ENCODE measurements around the gene MCM3. TPM values are rescaled to one million over a fixed set of nuclear protein-coding genes. Genes with fewer than 3 reads are reported as not detected.

Gene MCM3
- total and polyA plus RNA-seq, 2 of the 4 experiments (the other 2 are of a cell fraction): 54.6 to 66.5 TPM

- no peaks in the 10 kb centered on the region for H3K4me1 ChIP-seq (ENCODE audit: control insufficient read depth, insufficient read depth, low read length)
- no peak overlapping the region for H4K91ac ChIP-seq (ENCODE audit: insufficient read depth, low read depth, low read length)
- in situ Hi-C loops (cut with MboI; ENCODE audit: low sequenced_read_pairs) (no loop called here), intact Hi-C loops (cut with micrococcal nuclease) (no loop called here), dilution Hi-C loops (cut with HindIII; ENCODE audit: low sequenced_read_pairs, unreplicated experiment) (no loop called here)
- H3K79me1 ChIP-seq (ENCODE audit: low read depth in 1 of 2, low read length in 2 of 2): no peaks in the 10 kb centered on the region
- TF ChIP-seq RAD21 (IDR thresholded peaks at IDR 0.05; ENCODE audit: low read length): no peak
- TF ChIP-seq FOS (IDR thresholded peaks at IDR 0.05; ENCODE audit: low read depth, low read length): no peak
- no peaks in the 10 kb centered on the region for H4K20me1 ChIP-seq (ENCODE audit: insufficient read depth, low read length)
- no peak overlapping the region for H2BK120ac ChIP-seq (ENCODE audit: low read depth, low read length)
- no CpG with 5 or more reads among the region's 6 CpGs for WGBS, 2 experiments (ENCODE audit: extremely low coverage in 2 of 2, insufficient read length in 1 of 2)
- H2AK5ac ChIP-seq (ENCODE audit: low read depth, low read length): no peak overlapping the region
- no peaks in the 10 kb centered on the region for H3K27me3 ChIP-seq (ENCODE audit: control insufficient read depth, insufficient read depth, low read length)
- H3K4me2 ChIP-seq (ENCODE audit: low read depth, low read length): no peak overlapping the region; the same call in 1 of the 2 replicates
- no peak overlapping the region for H4K5ac ChIP-seq (ENCODE audit: low read depth, low read length)
- no peak overlapping the region for H3K56ac ChIP-seq (ENCODE audit: extremely low read depth, insufficient read depth, low read length)
- H3K36me3 ChIP-seq (ENCODE audit: control insufficient read depth, insufficient read depth, low read length): no peaks in the 10 kb centered on the region
- H3K9ac ChIP-seq (ENCODE audit: low read depth, low read length): no peak overlapping the region
- no peak overlapping the region for H2BK5ac ChIP-seq (ENCODE audit: low read depth, low read length, poor library complexity, severe bottlenecking)
- no peak overlapping the region for H2AFZ ChIP-seq (replicated peaks; ENCODE audit: low read length, poor library complexity)
- no peak overlapping the region for H2AK9ac ChIP-seq (replicated peaks; ENCODE audit: low read depth, low read length, poor library complexity)
- DNase-seq (no peak), ATAC-seq (ENCODE audit: low read depth) (peak; percentile 24; the same call in 1 of the 2 replicates)
- H2BK15ac ChIP-seq (ENCODE audit: low read depth, low read length): no peak overlapping the region
- H3K23ac ChIP-seq (ENCODE audit: low read depth, low read length): no peak overlapping the region
- H2BK20ac ChIP-seq (ENCODE audit: low read depth, low read length): no peak overlapping the region
- POLR2A ChIA-PET (ENCODE audit: unreplicated experiment): no interaction called here
- H3K9me1 ChIP-seq (ENCODE audit: insufficient read depth, low read length): no peaks in the 10 kb centered on the region
- H3K27ac ChIP-seq (ENCODE audit: insufficient read depth, low read length): no peak overlapping the region
- no peak overlapping the region for H3K14ac ChIP-seq (replicated peaks; ENCODE audit: low read depth, low read length)
- no TSS peak for BruUV-seq (replicated peaks)
- H3K9me3 ChIP-seq (ENCODE audit: control insufficient read depth, insufficient read depth, low read length): no peaks in the 10 kb centered on the region
- H3K4me3 ChIP-seq (ENCODE audit: insufficient read depth, low read depth, low read length): no peak overlapping the region
- H3K4ac ChIP-seq (ENCODE audit: low read depth, low read length): no peak overlapping the region
- CTCF ChIA-PET: no interaction called here
- no peak overlapping the region for H3K18ac ChIP-seq (ENCODE audit: low read depth, low read length)
- H4K8ac ChIP-seq (ENCODE audit: low read depth in 2 of 2, low read length in 2 of 2): no peak overlapping the region
Observed at GRCh38 chr6:52305411-52305810, 20.9 kb upstream of the MCM3 start.

All from IMR-90 (cell line).